Panc1 (cell line): ENCODE results near the gene OR2AE1. TPM values are rescaled to one million over a fixed set of nuclear protein-coding genes. Genes with fewer than 3 reads are reported as not detected.

Source experiments
- ATAC-seq: fragments of 200-7000 bp; cut with Tn5 transposase; 2 replicates; pipeline ENCODE4 v1.9.1; 2020; ENCODE audit warnings: mild to moderate bottlenecking, moderate library complexity
- BruUV-seq: library from RNA; stranded (reverse); fragments of 400-500 nt; replicated peaks from 2 replicates; lab custom pipeline; 2021; lab: Mats Ljungman, UMichigan
- CTCF ChIA-PET: fragments of 300-600 bp; sonication (Branson Sonifier 250); formaldehyde crosslinking; loops from one replicate; lab custom pipeline; 2022; ENCODE audit warnings: antibody characterized with exemption; lab: Charles Lee
- POLR2A ChIA-PET: fragments of 300-600 bp; sonication (Branson Sonifier 250); formaldehyde crosslinking; loops from one replicate; lab custom pipeline; 2022; ENCODE audit warnings: antibody characterized with exemption; lab: Charles Lee
- DNase-seq: peaks from one replicate; pipeline ENCODE4 v3.0.0-alpha.2; 2010; ENCODE audit warnings: low read depth, low spot score
- H3K27ac ChIP-seq: 2 replicates; pipeline ENCODE4 v1.5.1; 2011; ENCODE audit warnings: mild to moderate bottlenecking, low read length, inconsistent platforms
- H3K27me3 ChIP-seq: fragments of 200-500 bp; sonication (Bioruptor generic); 2 replicates; pipeline ENCODE4 v1.6.0; 2014; ENCODE audit warnings: low read length, inconsistent platforms; ENCODE audit not compliant: control insufficient read depth, insufficient read depth
- H3K36me3 ChIP-seq: fragments of 200-500 bp; sonication (Bioruptor generic); 2 replicates; pipeline ENCODE4 v1.5.1; 2014; ENCODE audit warnings: inconsistent platforms, mild to moderate bottlenecking, low read length, moderate library complexity; ENCODE audit not compliant: control insufficient read depth, insufficient read depth
- H3K4me1 ChIP-seq: 2 replicates; pipeline ENCODE4 v1.5.1; 2011; ENCODE audit warnings: inconsistent platforms, mild to moderate bottlenecking, low read length, moderate library complexity; ENCODE audit not compliant: control insufficient read depth, insufficient read depth
- H3K4me3 ChIP-seq, 2 experiments: 2 replicates each; pipeline ENCODE4 v1.5.1; 2011 to 2012; ENCODE audit warnings: low read depth in 2 of 2, low read length in 2 of 2, mild to moderate bottlenecking in 2 of 2, inconsistent platforms in 1 of 2, moderate library complexity in 1 of 2
- H3K9me3 ChIP-seq: fragments of 200-500 bp; sonication (Bioruptor generic); 2 replicates; pipeline ENCODE4 v1.5.1; 2014; ENCODE audit warnings: low read depth, mild to moderate bottlenecking, inconsistent platforms, low read length, moderate library complexity; ENCODE audit not compliant: control insufficient read depth, insufficient read depth
- POLR2AphosphoS5 ChIP-seq: IDR thresholded peaks from 2 replicates; pipeline ENCODE4 v1.6.1; 2012; ENCODE audit warnings: mild to moderate bottlenecking, low read depth, low read length, moderate library complexity
- REST ChIP-seq, 2 experiments: IDR thresholded peaks; 2 replicates each; pipeline ENCODE4 v1.6.1; 2011 to 2012; ENCODE audit warnings: low read depth in 2 of 2, control low read depth in 1 of 2, low read length in 1 of 2, mild to moderate bottlenecking in 1 of 2, moderate library complexity in 1 of 2; ENCODE audit not compliant: insufficient read depth in 1 of 2
- SIN3A ChIP-seq: IDR thresholded peaks from 2 replicates; pipeline ENCODE4 v1.6.1; 2012; ENCODE audit warnings: low read depth, mild to moderate bottlenecking, low read length, moderate library complexity, borderline replicate concordance; ENCODE audit not compliant: insufficient read depth
- TCF7L2 ChIP-seq: IDR thresholded peaks from 2 replicates; pipeline ENCODE4 v1.6.1; 2011; ENCODE audit warnings: mild to moderate bottlenecking, low read depth, low read length, inconsistent platforms
- in situ Hi-C: cut with HindIII; loops from 2 replicates; pipeline ENCODE4 v1.10.0; 2016; ENCODE audit warnings: low sequenced_read_pairs, low pct_unique_long_range_greater_than_20kb
- intact Hi-C: fragments of 100-400 bp; cut with micrococcal nuclease; formaldehyde crosslinking; loops from one replicate; pipeline ENCODE4 v1.10.0; 2022; ENCODE audit not compliant: unreplicated experiment
- total RNA-seq: library from RNA; stranded (reverse); gene quantifications from one replicate; pipeline ENCODE4 v1.2.1, GENCODE V29; 2021; ENCODE audit not compliant: unreplicated experiment
- TF ChIP-seq, protein P1 (sequence below): fragments of 450-650 bp; IDR thresholded peaks from 2 replicates; pipeline ENCODE4 v1.5.1; 2017; ENCODE audit warnings: mild to moderate bottlenecking

OR2AE1 gene
- total RNA-seq, 1 experiment from 2014 or later = not detected

- BruUV-seq = no TSS peak
- Histone ChIP-seq H3K27ac (no peak overlapping the region), H3K36me3 (no peaks in the 10 kb centered on the region), H3K4me1 (no peaks in the 10 kb centered on the region), H3K4me3 (no peak overlapping the region), H3K9me3 (no peaks in the 10 kb centered on the region), H3K27me3 (peaks cover 20% of the 10 kb centered on the region)
- DNase-seq (no peak), ATAC-seq (no peak)
- intact Hi-C loops (no loop called here), in situ Hi-C loops (no loop called here)
- CTCF ChIA-PET = no interaction called here
- TF ChIP-seq, protein P1, sequence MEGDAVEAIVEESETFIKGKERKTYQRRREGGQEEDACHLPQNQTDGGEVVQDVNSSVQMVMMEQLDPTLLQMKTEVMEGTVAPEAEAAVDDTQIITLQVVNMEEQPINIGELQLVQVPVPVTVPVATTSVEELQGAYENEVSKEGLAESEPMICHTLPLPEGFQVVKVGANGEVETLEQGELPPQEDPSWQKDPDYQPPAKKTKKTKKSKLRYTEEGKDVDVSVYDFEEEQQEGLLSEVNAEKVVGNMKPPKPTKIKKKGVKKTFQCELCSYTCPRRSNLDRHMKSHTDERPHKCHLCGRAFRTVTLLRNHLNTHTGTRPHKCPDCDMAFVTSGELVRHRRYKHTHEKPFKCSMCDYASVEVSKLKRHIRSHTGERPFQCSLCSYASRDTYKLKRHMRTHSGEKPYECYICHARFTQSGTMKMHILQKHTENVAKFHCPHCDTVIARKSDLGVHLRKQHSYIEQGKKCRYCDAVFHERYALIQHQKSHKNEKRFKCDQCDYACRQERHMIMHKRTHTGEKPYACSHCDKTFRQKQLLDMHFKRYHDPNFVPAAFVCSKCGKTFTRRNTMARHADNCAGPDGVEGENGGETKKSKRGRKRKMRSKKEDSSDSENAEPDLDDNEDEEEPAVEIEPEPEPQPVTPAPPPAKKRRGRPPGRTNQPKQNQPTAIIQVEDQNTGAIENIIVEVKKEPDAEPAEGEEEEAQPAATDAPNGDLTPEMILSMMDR = no peak
- no peak for TF ChIP-seq TCF7L2
- TF ChIP-seq REST (IDR thresholded peaks at IDR 0.05; ENCODE audit: insufficient read depth in 1 of 2, low read depth in 2 of 2, low read length in 1 of 2) = no peak
- no peak for TF ChIP-seq SIN3A
- TF ChIP-seq POLR2AphosphoS5 = no peak
- POLR2A ChIA-PET = no interaction called here
These were observed 33.9 kb downstream of the OR2AE1 start for GRCh38 chr7:99842926-99843325.

GRCh38 chr7:99840136-99840869 is 36.5 kb downstream of the OR2AE1 start:
- H3K4me3 ChIP-seq = no peak overlapping the region
- ATAC-seq (no peak), DNase-seq (no peak)
- ChIA-PET CTCF (no interaction called here), POLR2A (no interaction called here)
- intact Hi-C loops = no loop called here
- no peak overlapping the region for H3K27ac ChIP-seq
- peaks cover 10% of the 10 kb centered on the region for H3K27me3 ChIP-seq
- no peaks in the 10 kb centered on the region for H3K36me3 ChIP-seq
- H3K9me3 ChIP-seq = no peaks in the 10 kb centered on the region
- in situ Hi-C loops = no loop called here
- BruUV-seq = no TSS peak
- H3K4me1 ChIP-seq = no peaks in the 10 kb centered on the region
- TF ChIP-seq SIN3A (no peak), REST (IDR thresholded peaks at IDR 0.05; ENCODE audit: insufficient read depth in 1 of 2, low read depth in 2 of 2, low read length in 1 of 2) (no peak)
